HG02763 (cell line): ENCODE data around the gene MEGF8.

Source experiments
- ATAC-seq: cut with Tn5 transposase; IDR thresholded peaks from one replicate; pipeline ENCODE4 v1.9.1; 2021; ENCODE audit warnings: mild to moderate bottlenecking, moderate library complexity; ENCODE audit not compliant: unreplicated experiment

The MEGF8 gene

GRCh38 chr19:42303101-42303464, 22.4 kb upstream of the MEGF8 start:
- no peak for ATAC-seq

DNA sequence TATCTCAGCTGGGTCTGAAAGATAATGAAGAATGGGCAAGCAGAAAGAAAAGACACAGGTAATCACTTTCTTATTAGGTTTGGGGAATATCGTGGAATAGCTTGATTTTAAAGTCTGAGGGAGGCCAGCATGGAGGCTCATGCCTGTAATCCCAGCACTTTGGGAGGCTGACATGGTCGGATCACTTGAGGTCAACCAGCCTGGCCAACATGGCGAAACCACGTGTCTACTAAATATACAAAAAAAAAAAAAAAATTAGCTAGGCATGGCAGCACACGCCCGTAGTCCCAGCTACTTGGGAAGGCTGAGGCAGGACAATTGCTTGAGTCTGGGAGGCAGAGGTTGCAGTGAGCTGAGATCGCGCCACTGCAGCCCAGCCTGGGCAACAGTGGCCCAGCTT, 21.6 kb upstream of the MEGF8 start:
- ATAC-seq: no peak

DNA sequence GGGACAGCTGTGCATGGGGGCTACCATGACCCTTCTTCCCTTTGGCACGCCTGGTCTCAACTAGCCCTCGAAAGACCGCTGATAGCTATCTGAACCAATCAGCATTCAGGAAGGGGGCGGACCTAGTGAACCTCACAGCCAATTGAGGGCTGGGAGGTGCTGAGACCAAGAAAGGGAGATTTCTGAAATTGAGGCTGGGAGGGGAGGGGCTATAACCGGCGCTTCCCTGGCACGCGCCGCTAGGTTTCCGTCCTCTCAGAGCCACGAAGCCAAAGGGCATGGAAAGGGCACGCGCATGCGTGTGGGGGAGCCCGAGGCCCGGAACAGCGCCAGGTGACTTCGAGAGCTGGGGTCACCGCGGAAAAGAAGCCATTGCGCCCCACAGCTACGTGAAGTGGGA, 18.8 kb upstream of the MEGF8 start:
- no peak for ATAC-seq

DNA sequence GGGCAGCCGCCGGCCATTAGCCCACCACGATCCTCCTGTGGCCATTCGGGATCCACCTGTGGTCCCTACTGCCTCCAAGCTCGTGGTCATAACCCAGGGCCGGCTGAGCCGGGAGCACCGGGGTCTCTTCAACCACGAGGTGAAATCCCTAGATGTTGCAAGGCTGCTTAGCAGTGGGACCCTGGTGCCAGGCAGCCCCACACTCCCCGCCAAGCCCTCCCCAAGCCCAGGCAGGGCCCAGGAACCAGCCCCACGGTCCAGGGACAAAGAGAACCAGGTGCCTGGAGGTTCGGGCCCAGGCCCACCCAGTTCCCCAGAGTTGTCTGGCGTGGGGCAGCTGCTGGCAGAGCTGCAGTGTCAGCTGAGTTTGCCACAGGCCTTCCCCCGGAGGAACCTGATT, 15.7 kb upstream of the MEGF8 start:
- no peak for ATAC-seq

DNA sequence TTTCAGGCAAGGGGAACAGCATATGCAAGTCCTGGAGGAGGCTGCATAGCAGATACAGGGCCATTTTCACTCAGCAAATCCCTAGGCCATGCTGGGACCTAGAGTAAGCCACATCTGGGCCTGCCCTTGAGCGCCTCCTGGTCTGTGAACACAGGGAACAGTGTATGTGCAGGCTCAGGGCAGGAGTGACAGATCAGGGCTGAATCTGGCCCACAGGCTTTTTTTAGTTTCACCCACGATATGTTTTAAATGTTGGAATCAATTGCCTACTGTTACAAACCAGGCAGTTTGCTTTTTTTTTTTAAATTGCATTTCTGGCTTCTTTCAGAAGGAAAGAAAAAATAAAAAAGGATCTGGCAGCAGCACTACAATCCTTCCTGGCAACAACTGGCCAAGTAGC, 13.8 kb upstream of the MEGF8 start:
- ATAC-seq: no peak

DNA sequence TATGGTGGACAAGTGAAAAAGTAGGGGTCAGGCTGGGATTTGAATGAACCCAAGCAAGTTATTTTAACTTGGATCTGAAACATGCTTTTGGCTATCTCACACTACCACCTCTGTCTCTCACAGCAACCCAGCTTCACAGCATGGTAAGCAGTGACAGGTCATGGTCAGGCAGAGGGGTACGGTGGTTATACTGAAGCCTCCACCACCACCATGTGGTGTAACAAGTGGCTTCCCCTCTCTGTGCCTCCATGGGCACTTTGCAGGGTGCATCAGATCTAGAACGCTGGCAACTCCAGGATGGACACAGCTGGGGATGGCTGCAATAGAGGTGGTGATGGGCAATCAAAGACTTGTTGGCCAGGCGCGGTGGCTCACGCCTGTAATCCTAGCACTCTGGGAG, 13.1 kb upstream of the MEGF8 start:
- no peak for ATAC-seq

- no peak for ATAC-seq
Measured at GRCh38 chr19:42313096-42313839, 12.2 kb upstream of the MEGF8 start, which contains the start of gene TMEM145. Gene TMEM145 (plus strand): TSS chr19:42313309. CDS start chr19:42313377, 68 bp downstream.

- no peak for ATAC-seq
Measured at GRCh38 chr19:42313840-42314755, 11.3 kb upstream of the MEGF8 start.

DNA sequence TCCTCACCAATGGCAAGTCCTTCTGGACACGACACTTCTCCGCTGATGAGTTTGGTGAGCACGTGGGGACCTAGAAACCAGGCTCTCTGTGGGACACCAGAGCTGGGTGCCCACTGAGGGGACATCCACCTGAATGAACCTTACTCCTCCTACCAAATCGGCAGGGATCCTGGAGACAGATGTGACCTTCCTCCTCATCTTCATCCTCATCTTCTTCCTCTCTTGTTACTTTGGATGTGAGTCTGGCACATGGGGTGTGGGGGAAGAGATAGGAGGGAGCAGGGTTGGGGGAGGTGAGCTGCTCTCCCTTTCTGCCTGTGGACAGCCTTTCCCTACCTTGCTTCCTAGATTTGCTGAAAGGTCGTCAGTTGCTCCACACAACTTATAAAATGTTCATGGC, 10.4 kb upstream of the MEGF8 start:
- no peak for ATAC-seq

DNA sequence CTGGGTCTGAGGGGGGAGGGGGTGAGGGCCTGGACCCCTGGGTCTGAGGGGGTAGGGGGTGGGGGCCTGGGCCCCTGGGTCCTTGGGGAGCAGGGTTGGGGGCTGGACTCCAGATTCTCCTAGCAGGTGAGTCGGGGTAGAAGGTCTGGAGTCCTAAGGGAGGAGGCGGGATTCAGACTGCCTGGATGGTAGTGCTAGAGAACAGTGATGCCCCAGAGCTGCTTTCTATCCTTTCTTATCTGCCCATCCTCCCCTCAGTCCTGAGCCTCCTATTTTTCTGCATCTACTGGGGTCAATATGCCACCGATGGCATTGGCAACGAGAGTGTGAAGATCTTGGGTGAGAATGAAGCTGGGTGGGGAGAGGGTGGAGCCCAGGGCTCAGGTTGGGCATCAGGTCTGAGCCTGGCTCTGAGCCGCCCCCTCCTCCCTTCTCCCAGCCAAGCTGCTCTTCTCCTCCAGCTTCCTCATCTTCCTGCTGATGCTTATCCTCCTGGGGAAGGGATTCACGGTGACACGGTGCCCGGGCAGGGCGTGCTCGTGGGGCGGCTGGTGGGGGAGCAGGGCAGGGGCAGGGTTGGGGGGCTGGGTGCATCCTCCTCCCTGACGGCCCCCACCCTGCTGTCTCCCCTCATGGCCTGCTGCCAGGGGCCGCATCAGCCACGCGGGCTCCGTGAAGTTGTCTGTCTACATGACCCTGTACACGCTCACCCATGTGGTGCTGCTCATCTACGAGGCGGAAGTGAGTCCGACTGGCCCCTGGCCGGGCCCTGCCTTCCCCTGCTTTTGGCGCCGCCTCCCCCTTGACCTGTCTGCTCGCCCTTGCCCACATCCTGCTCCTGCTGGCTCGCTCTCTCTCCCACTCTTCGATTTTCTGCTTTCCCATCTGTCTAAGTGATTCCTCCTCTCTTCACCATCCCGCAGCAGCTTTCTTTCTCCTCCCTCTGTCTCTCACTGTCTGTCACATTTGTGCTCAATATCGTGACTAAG, 8.9 kb upstream of the MEGF8 start:
- ATAC-seq: no peak

DNA sequence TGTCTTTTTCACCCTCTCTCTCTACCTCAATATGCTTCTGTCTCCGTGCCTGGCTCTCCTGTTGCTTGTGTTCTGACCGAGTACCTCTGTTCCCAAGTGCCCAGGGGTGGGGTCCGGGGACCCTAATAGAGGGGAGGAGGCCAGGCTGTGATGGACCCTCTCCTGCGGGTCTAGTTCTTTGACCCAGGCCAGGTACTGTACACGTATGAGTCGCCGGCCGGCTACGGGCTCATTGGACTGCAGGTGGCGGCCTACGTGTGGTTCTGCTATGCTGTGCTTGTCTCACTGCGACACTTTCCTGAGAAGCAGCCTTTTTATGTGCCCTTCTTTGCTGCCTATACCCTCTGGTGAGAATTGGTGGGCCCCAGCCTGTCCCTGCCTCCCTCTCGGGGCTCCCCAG, 7.9 kb upstream of the MEGF8 start:
- ATAC-seq: no peak

GRCh38 chr19:42322305-42322704, 3.1 kb upstream of the MEGF8 start:
- ATAC-seq: no peak

DNA sequence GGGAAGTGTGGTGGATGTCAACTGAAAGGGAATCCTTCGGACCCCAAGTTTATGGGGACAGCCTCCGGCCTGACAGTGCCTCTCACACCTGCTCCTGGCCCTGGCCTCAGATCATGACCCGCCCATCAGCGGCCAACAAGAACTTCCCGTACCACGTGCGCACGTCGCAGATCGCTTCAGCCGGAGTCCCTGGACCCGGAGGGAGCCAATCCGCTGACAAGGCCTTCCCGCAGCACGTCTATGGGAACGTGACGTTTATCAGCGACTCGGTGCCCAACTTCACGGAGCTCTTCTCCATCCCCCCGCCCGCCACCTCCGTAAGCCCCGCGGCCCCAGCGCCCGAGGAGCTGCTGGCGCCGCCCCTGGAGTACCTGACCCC, 2.0 kb upstream of the MEGF8 start:
- no peak for ATAC-seq

GRCh38 chr19:42323852-42324654, 1.4 kb upstream of the MEGF8 start:
- ATAC-seq: no peak

DNA sequence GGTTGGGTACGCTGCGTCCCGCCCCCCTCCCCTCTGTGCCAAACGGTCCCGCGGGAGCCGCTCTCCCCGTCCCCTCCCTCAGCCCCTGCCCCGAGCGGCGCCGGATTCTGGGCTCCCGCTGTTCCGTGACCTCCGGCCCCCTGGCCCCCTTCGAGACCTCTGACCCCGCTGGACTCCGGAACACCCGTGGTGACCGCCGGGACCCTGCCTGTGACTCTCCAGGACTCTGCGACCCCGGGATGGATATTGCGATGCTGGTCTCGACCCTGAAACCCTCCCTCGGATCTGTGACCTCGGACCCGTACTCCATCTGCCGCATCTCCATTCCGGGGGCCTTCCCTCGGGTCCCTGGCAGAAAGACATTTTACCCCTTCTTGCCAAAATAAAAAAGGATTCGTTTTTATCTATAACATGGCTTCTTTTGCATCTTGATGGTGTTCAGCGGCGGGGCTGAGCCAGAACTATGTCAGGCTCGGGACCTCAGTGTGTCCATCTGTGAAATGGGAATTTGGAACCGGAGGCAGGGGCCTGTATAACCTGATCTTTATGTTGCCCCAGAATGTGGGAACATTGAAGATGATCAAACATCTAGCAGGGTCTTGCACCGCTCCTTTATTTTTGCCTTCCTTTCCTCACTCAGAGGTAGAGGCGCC, 654 bp upstream of the MEGF8 start:
- no peak for ATAC-seq

GRCh38 chr19:42325896-42326771, 699 bp downstream of the MEGF8 start:
- peak; percentile 4 for ATAC-seq

- no peak for ATAC-seq
Measured at GRCh38 chr19:42326969-42327368, 1.5 kb downstream of the MEGF8 start.

DNA sequence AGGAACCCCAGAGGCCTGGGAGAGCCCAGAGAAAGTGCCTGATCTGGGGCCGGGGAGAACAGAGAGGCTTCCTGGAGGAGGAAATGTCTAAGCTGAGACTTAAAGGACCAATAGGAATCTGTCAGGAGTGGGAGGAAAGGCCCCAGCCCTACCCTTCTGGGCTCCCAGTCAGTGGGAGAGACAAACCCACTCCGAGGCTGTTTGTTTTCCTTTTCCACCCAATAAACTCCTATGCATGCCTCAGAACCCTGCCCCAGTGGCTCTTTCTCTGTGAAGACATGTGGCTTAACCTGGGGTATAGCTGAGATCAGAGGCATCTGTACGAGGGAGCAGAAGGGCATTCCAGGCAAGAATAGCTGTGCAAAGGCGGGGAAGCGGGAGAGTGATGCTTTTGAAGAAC, 1.9 kb downstream of the MEGF8 start:
- no peak for ATAC-seq

DNA sequence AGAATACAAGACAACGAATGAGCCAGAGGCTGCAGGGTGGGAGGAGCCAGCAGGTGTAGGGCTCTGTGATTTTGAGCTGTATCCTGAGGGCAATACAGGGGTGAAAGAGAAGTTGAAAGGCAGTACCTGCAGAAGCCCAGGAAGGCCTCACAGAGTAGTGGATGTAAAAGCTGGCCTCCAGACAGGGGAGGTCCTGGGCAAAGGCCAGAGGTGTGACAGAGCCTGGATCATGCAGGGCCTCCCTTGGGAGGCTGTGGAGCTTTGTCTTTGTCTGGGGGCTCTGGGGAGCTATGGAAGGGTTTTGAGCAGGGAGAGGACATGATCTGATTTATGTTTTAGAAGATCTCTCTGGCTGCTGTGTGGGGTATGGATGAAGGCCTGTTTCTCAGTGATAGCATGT, 2.7 kb downstream of the MEGF8 start:
- no peak for ATAC-seq
